Endothelial cell of umbilical vein (primary cell): ENCODE results near the gene CD81. TPM values are rescaled to one million over a fixed set of nuclear protein-coding genes. Genes with fewer than 3 reads are reported as not detected.

Experiments
- BruUV-seq: library from RNA; stranded (reverse); fragments of 400-500 nt; replicated peaks from 2 replicates; lab custom pipeline; 2021; lab: Mats Ljungman, UMichigan
- CTCF ChIA-PET: fragments of 300-600, 350-600 bp; sonication (Branson Sonifier 250); formaldehyde crosslinking; loops from one replicate; lab custom pipeline; 2021; ENCODE audit warnings: antibody characterized with exemption, inconsistent platforms; lab: Charles Lee
- POLR2A ChIA-PET: fragments of 300-600, 350-600 bp; sonication (Branson Sonifier 250); formaldehyde crosslinking; loops from one replicate; lab custom pipeline; 2021; ENCODE audit warnings: antibody characterized with exemption, inconsistent platforms; lab: Charles Lee
- DNase-seq: peaks from one replicate; pipeline ENCODE4 v3.0.0-alpha.2; 2011; ENCODE audit warnings: low read depth, low spot score
- FAIRE-seq: peaks from 2 replicates; lab custom pipeline; 2011; peaks lifted over from hg19 to GRCh38; lab: Jason Lieb, UNC
- H2AFZ ChIP-seq: 2 replicates; pipeline ENCODE4 v1.6.0; 2012; ENCODE audit warnings: low read depth, low read length, control low read depth, inconsistent platforms
- H3K27ac ChIP-seq: 2 replicates; pipeline ENCODE4 v1.5.1; 2011; ENCODE audit warnings: low read depth, mild to moderate bottlenecking, control low read depth, low read length, moderate library complexity; ENCODE audit not compliant: insufficient read depth
- H3K27me3 ChIP-seq, 2 experiments: 2 replicates each; pipeline versions ENCODE4 v1.6.0 to v1.6.1; 2011; ENCODE audit warnings: low read length in 2 of 2, mixed read lengths in 1 of 2; ENCODE audit not compliant: control insufficient read depth in 2 of 2, insufficient read depth in 2 of 2
- H3K36me3 ChIP-seq, 2 experiments: 2 replicates in 1 of 2; 3 replicates in 1 of 2; pipeline ENCODE4 v1.5.1; 2011; ENCODE audit warnings: low read length in 2 of 2, mild to moderate bottlenecking in 1 of 2, moderate library complexity in 1 of 2; ENCODE audit not compliant: control insufficient read depth in 2 of 2, insufficient read depth in 2 of 2; ENCODE audit errors: extremely low read depth in 1 of 2
- H3K4me1 ChIP-seq: 3 replicates; pipeline ENCODE4 v1.5.1; 2011; ENCODE audit warnings: mild to moderate bottlenecking, low read length; ENCODE audit not compliant: control insufficient read depth, insufficient read depth; ENCODE audit errors: extremely low read depth
- H3K4me2 ChIP-seq: 2 replicates; pipeline ENCODE4 v1.6.1; 2011; ENCODE audit warnings: low read length, control low read depth, mixed read lengths; ENCODE audit not compliant: insufficient read depth
- H3K4me3 ChIP-seq, 3 experiments: fragments of 200-600 bp in 1 of 3; sonication (generic), shearing (Covaris generic) in 1 of 3; replicated peaks in 1 of 3; 2 replicates each; pipeline ENCODE4 v1.5.1; 2011 to 2016; ENCODE audit warnings: control low read depth in 3 of 3, low read length in 3 of 3, mild to moderate bottlenecking in 2 of 3, inconsistent platforms in 1 of 3, low read depth in 1 of 3, moderate library complexity in 1 of 3; ENCODE audit not compliant: insufficient read depth in 1 of 3
- H3K79me2 ChIP-seq: 2 replicates; pipeline ENCODE4 v1.6.0; 2012; ENCODE audit warnings: low read length, inconsistent platforms; ENCODE audit not compliant: control insufficient read depth, insufficient read depth
- H3K9ac ChIP-seq: replicated peaks from 2 replicates; pipeline ENCODE3; 2011; ENCODE audit warnings: low read length, control low read depth; ENCODE audit not compliant: insufficient read depth; ENCODE audit errors: extremely low read depth
- H3K9me1 ChIP-seq: replicated peaks from 3 replicates; pipeline ENCODE4 v1.6.0; 2011; ENCODE audit warnings: mild to moderate bottlenecking, low read length; ENCODE audit not compliant: control insufficient read depth, insufficient read depth; ENCODE audit errors: extremely low read depth
- H3K9me3 ChIP-seq: replicated peaks from 2 replicates; pipeline ENCODE4 v1.5.1; 2012; ENCODE audit warnings: low read length, inconsistent platforms; ENCODE audit not compliant: control insufficient read depth, insufficient read depth
- H4K20me1 ChIP-seq: replicated peaks from 2 replicates; pipeline ENCODE3; 2011; ENCODE audit warnings: mild to moderate bottlenecking, low read length; ENCODE audit not compliant: control insufficient read depth, insufficient read depth; ENCODE audit errors: extremely low read depth
- CTCF ChIP-seq, 2 donors: IDR thresholded peaks; 1 replicate in 1 of 2; 2 replicates in 1 of 2; pipeline ENCODE4 v1.5.1; 2011; ENCODE audit warnings: low read length in 2 of 2, mild to moderate bottlenecking in 2 of 2, moderate library complexity in 2 of 2, control low read depth in 1 of 2, inconsistent platforms in 1 of 2, low read depth in 1 of 2; ENCODE audit not compliant: insufficient read depth in 1 of 2; ENCODE audit errors: extremely low read depth in 1 of 2
- EZH2 ChIP-seq: IDR thresholded peaks from 2 replicates; pipeline ENCODE4 v1.6.1; 2012; ENCODE audit warnings: borderline replicate concordance, low read depth, mild to moderate bottlenecking, moderate library complexity, low read length, inconsistent platforms; ENCODE audit not compliant: severe bottlenecking
- FOS ChIP-seq: IDR thresholded peaks from 2 replicates; pipeline ENCODE4 v1.6.1; 2011; ENCODE audit warnings: mild to moderate bottlenecking, low read length, moderate library complexity, borderline replicate concordance; ENCODE audit not compliant: insufficient read depth
- GATA2 ChIP-seq: IDR thresholded peaks from 2 replicates; pipeline ENCODE4 v1.7.0; 2011; ENCODE audit warnings: low read depth, mild to moderate bottlenecking, moderate library complexity, mixed read lengths, low read length; ENCODE audit not compliant: insufficient read length, insufficient read depth
- JUN ChIP-seq: IDR thresholded peaks from 2 replicates; pipeline ENCODE4 v1.6.1; 2011; ENCODE audit warnings: borderline replicate concordance, low read depth; ENCODE audit not compliant: insufficient read length, insufficient read depth
- MAX ChIP-seq: IDR thresholded peaks from 2 replicates; pipeline ENCODE4 v1.6.1; 2011; ENCODE audit not compliant: insufficient read depth, insufficient read length
- MYC ChIP-seq: IDR thresholded peaks from one replicate; pipeline ENCODE4 v1.6.1; 2011; ENCODE audit warnings: mild to moderate bottlenecking, low read depth, low read length
- POLR2A ChIP-seq: IDR thresholded peaks from 2 replicates; pipeline ENCODE4 v1.6.1; 2012; ENCODE audit warnings: low read depth, mild to moderate bottlenecking, control low read depth, low read length
- POLR2AphosphoS5 ChIP-seq: IDR thresholded peaks from 2 replicates; pipeline ENCODE4 v1.6.1; 2012; ENCODE audit warnings: low read depth, mild to moderate bottlenecking, control low read depth, low read length, moderate library complexity; ENCODE audit not compliant: insufficient read depth
- dilution Hi-C: fragments of 300-500 bp; cut with MboI; formaldehyde crosslinking; loops from one replicate; pipeline ENCODE4 v1.15.0; 2019; ENCODE audit warnings: low sequenced_read_pairs; ENCODE audit not compliant: extremely low pct_ligation_motif_present
- intact Hi-C: fragments of 100-400 bp; cut with micrococcal nuclease; formaldehyde crosslinking; loops from one replicate; pipeline ENCODE4 v1.10.0; 2022
- polyA plus RNA-seq, 4 experiments: library from polyadenylated mRNA; depleted of rRNA in 3 of 4; stranded (reverse) in 3 of 4; unstranded in 1 of 4; fragments of >200 nt; gene quantifications; 2 replicates each; pipeline versions ENCODE4 v1.2.1 to v1.2.3, GENCODE V29; 2011 to 2012; ENCODE audit warnings: missing spikeins in 1 of 4
- total RNA-seq: library from RNA; stranded (reverse); gene quantifications from 2 replicates; pipeline ENCODE4 v1.2.3, GENCODE V29; 2021

CD81 gene
- total and polyA plus RNA-seq, 2 donors (not counting 3 experiments of a cell fraction or from before 2014, with no cell fraction given) = 409 to 802 TPM

- no peak for DNase-seq
- no peak for FAIRE-seq
- no peaks in the 10 kb centered on the region for H3K9me1 ChIP-seq
- ChIA-PET CTCF (no interaction called here), POLR2A (no interaction called here)
- H3K79me2 ChIP-seq = no peaks in the 10 kb centered on the region
- intact Hi-C loops = no loop called here
- no peaks in the 10 kb centered on the region for H3K4me1 ChIP-seq
- no peak overlapping the region for H3K27ac ChIP-seq
- no peaks in the 10 kb centered on the region for H3K9me3 ChIP-seq
- no peaks in the 10 kb centered on the region for H3K36me3 ChIP-seq
- no peaks in the 10 kb centered on the region for H4K20me1 ChIP-seq
- no TSS peak for BruUV-seq
- H3K4me3 ChIP-seq = no peak overlapping the region
- no peak overlapping the region for H2AFZ ChIP-seq
- H3K27me3 ChIP-seq = peaks cover 2% of the 10 kb centered on the region in 2 experiments
- dilution Hi-C loops = no loop called here
- TF ChIP-seq CTCF (IDR thresholded peaks at IDR 0.05; ENCODE audit: extremely low read depth in 1 of 2, insufficient read depth in 1 of 2, low read depth in 1 of 2, low read length in 2 of 2) (no peak), POLR2A (no peak), EZH2 (no peak), POLR2AphosphoS5 (no peak), FOS (no peak), MYC (no peak), JUN (no peak), MAX (no peak), GATA2 (no peak)
- no peak overlapping the region for H3K4me2 ChIP-seq
- H3K9ac ChIP-seq = no peak overlapping the region
These were observed 24.7 kb upstream of the CD81 start for GRCh38 chr11:2352420-2352819.
